Middle frontal gyrus (tissue), 1 donor: Measurements from ENCODE around the gene FITM1.

Experiments used
- DNase-seq: peaks from one replicate; pipeline ENCODE4 v3.0.0-alpha.2; 2015; ENCODE audit warnings: low spot score; ENCODE audit errors: extremely low spot score

The FITM1 gene, protein sequence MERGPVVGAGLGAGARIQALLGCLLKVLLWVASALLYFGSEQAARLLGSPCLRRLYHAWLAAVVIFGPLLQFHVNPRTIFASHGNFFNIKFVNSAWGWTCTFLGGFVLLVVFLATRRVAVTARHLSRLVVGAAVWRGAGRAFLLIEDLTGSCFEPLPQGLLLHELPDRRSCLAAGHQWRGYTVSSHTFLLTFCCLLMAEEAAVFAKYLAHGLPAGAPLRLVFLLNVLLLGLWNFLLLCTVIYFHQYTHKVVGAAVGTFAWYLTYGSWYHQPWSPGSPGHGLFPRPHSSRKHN

GRCh38 chr14:24130380-24130716 is at the start of gene FITM1:
FITM1 (plus strand) TSS chr14:24130659; CDS start chr14:24131564, 905 bp downstream.
- DNase-seq, result no peak

- DNase-seq, result peak; percentile 39
Measured at GRCh38 chr14:24080888-24081738, 49.3 kb upstream of the FITM1 start.

- DNase-seq, result no peak
Measured at GRCh38 chr14:24081739-24082211, 48.7 kb upstream of the FITM1 start.

DNA sequence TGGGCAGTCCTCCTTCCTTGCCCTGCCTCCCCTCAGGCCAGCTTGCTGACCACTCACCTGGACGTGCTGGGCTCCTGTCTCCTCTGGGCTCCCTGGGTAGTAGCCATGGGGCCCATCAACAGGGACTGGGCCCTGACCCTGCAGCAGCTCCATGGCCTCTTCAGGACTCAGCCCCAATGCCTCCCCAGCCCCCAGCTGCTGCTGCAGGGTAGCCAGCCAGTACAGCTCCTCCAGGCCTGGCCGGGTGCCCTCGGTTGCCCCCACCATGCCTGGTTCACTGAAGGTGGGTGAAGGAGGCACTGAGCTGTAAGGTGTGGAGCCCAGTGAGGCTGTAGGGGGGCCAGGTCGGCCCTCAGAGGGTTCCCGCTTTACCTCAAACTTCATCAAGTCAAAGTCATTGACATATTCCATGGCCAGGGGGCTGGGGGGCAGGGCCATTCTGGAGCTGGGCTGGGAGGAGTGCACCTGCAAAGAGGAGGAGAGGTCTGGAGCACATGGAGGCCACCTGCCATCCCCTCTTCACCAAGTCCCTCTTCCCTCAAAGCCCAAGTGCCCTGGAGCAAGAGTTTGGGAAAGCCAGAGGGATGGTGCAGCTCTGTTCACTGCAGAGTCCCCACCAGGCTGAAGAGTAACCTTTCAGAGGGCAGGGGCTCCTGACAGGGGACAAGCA is 47.9 kb upstream of the FITM1 start:
- DNase-seq, result no peak

DNA sequence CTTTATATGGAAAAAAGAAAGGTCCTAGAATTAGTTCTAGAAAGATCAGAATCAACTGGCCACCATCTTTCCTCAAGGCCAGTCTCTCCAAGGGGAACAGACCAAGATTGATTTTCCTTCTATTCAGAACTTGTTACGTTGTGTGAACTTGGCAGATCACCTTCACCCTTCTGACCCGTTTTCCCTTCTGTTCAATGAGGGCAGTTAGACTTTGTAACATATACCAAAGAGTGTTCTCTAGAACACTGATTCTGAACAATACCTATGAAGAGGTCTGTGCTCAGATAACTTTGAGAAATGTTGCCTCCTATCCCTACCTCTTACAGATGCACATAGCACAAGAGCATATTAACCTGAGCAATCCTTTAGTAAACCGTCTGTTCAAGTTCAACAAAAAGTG is 47.0 kb upstream of the FITM1 start:
- no peak for DNase-seq

- no peak for DNase-seq
Measured at GRCh38 chr14:24084440-24084839, 46.0 kb upstream of the FITM1 start.

GRCh38 chr14:24085215-24085614 is 45.2 kb upstream of the FITM1 start:
- DNase-seq, result no peak

- no peak for DNase-seq
Measured at GRCh38 chr14:24086193-24086955, 44.1 kb upstream of the FITM1 start.

GRCh38 chr14:24087004-24087403 is 43.5 kb upstream of the FITM1 start:
- DNase-seq, result no peak

GRCh38 chr14:24088095-24088494 is 42.4 kb upstream of the FITM1 start:
- DNase-seq, result no peak

GRCh38 chr14:24089890-24090289 is 40.6 kb upstream of the FITM1 start:
- no peak for DNase-seq

GRCh38 chr14:24092110-24092504 is 38.4 kb upstream of the FITM1 start:
- no peak for DNase-seq

DNA sequence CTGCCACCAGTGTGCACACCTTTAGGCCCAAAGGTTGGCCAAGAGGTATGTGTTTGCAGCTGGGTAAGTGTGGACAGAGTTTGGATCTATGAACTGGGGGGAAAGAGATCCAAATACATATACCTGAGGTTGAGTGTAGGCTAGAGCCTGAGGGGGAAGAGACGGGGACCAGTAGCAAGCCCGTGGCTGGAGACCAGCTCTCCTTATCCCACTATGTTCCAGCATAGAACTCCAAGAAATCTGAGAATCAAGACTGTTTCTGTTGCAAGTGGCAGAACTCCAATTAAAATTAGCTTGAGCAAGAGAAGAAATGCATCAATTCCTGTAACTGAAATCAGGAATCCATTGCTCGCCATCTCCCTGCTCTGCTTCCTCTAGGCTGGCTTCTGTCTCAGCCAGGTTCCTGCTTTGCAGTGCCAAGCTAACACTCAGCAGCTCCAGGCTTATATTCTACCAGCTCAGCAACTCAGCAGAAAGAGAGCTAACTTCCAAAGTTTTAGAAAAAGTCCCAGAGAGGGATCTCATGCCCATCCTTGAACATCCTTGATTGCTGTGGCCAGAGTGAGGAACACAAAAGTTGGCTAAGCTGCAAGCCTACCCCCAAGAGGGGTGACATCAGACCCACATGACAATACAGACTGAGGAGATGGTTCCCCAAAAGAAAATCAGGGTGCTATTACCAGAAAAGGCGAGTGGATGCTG is 37.8 kb upstream of the FITM1 start:
- no peak for DNase-seq

- DNase-seq, result no peak
Measured at GRCh38 chr14:24093207-24093900, 37.1 kb upstream of the FITM1 start.

GRCh38 chr14:24093901-24094840 is 36.3 kb upstream of the FITM1 start, which contains the start of gene PCK2:
PCK2 (plus strand) TSS chr14:24094311; CDS start chr14:24094406, 95 bp downstream.
- no peak for DNase-seq

GRCh38 chr14:24094841-24095270 is 35.6 kb upstream of the FITM1 start:
- no peak for DNase-seq

- DNase-seq, result no peak
Measured at GRCh38 chr14:24095271-24096068, 35.0 kb upstream of the FITM1 start.
